Activated naive CD4-positive, alpha-beta T cell treated with anti-CD3 and anti-CD28 coated beads, Interleukin-2, amount 10 ng/mL, durations not matched to agents 5 hours and 36 hours (primary cell): ENCODE results near the gene PCDHB9. TPM values are rescaled to one million over a fixed set of nuclear protein-coding genes. Genes with fewer than 3 reads are reported as not detected.

Source experiments
- total RNA-seq, 2 experiments: library from RNA; stranded (reverse); gene quantifications; one replicate each; pipeline ENCODE4 v1.2.3, GENCODE V29; 2021

The PCDHB9 gene
- not detected for total RNA-seq

GRCh38 chr5:141186897-141187512 is at the start of gene PCDHB9:
Gene PCDHB9 (plus strand): TSS chr5:141187161. CDS start chr5:141187319, 158 bp downstream.

GRCh38 chr5:141149812-141150211 is 37.1 kb upstream of the PCDHB9 start, which contains the start of gene PCDHB6:
Gene PCDHB6 (plus strand): TSS chr5:141150057. CDS start chr5:141150258, 201 bp downstream.

GRCh38 chr5:141172381-141173204 is 14.4 kb upstream of the PCDHB9 start, which contains the start of gene PCDHB7:
Gene PCDHB7 (plus strand): TSS chr5:141172644. CDS start chr5:141172836, 192 bp downstream.

GRCh38 chr5:141177577-141178191 is 9.3 kb upstream of the PCDHB9 start, which contains the start of gene PCDHB8:
Gene PCDHB8 (plus strand): TSS chr5:141177790. CDS start chr5:141178035, 245 bp downstream.

GRCh38 chr5:141182248-141182647 is 4.7 kb upstream of the PCDHB9 start, which contains the start of gene PCDHB16:
Gene PCDHB16 (plus strand): TSS chr5:141182387. CDS start chr5:141182560, 173 bp downstream.

GRCh38 chr5:141192110-141192725 is 5.3 kb downstream of the PCDHB9 start, which contains the start of gene PCDHB10:
Gene PCDHB10 (plus strand): TSS chr5:141192353. CDS start chr5:141192553, 200 bp downstream.

GRCh38 chr5:141199359-141200235 is 12.6 kb downstream of the PCDHB9 start, which contains the start of gene PCDHB11:
Gene PCDHB11 (plus strand): TSS chr5:141199627. CDS start chr5:141199775, 148 bp downstream.

GRCh38 chr5:141208478-141208877 is 21.5 kb downstream of the PCDHB9 start, which contains the start of gene PCDHB12:
Gene PCDHB12 (plus strand): TSS chr5:141208719. CDS start chr5:141208908, 189 bp downstream.

GRCh38 chr5:141213656-141214339 is 26.8 kb downstream of the PCDHB9 start, which contains the start of gene PCDHB13:
Gene PCDHB13 (plus strand): TSS chr5:141213919. CDS start chr5:141214124, 205 bp downstream.

GRCh38 chr5:141223112-141223783 is 36.3 kb downstream of the PCDHB9 start, which contains the start of gene PCDHB14:
Gene PCDHB14 (plus strand): TSS chr5:141223343. CDS start chr5:141223506, 163 bp downstream.

Other genes starting within 250 kb of the PCDHB9 start
- gene PCDHAC2, start 220.7 kb upstream of the PCDHB9 start, total RNA-seq: not detected
- not detected for gene PCDHB1, start 135.8 kb upstream of the PCDHB9 start, total RNA-seq
- under 1 TPM; 0.05 to 0.17 TPM for gene PCDHB2, start 92.5 kb upstream of the PCDHB9 start, total RNA-seq
- gene PCDHB3, start 86.7 kb upstream of the PCDHB9 start, total RNA-seq: not detected
- gene PCDHB4, start 65.3 kb upstream of the PCDHB9 start, total RNA-seq: not detected
- not detected for gene PCDHB5, start 52.0 kb upstream of the PCDHB9 start, total RNA-seq
- not detected for gene PCDHB6, start 37.1 kb upstream of the PCDHB9 start, total RNA-seq
- gene PCDHB7, start 14.5 kb upstream of the PCDHB9 start, total RNA-seq: not detected
- not detected for gene PCDHB8, start 9.4 kb upstream of the PCDHB9 start, total RNA-seq
- gene PCDHB16, start 4.8 kb upstream of the PCDHB9 start, total RNA-seq: not detected
- not detected for gene PCDHB10, start 5.2 kb downstream of the PCDHB9 start, total RNA-seq
- gene PCDHB11, start 12.5 kb downstream of the PCDHB9 start, total RNA-seq: not detected
- not detected for gene PCDHB12, start 21.6 kb downstream of the PCDHB9 start, total RNA-seq
- not detected for gene PCDHB13, start 26.8 kb downstream of the PCDHB9 start, total RNA-seq
- not detected for gene PCDHB14, start 36.2 kb downstream of the PCDHB9 start, total RNA-seq
- gene PCDHB15, start 58.2 kb downstream of the PCDHB9 start, total RNA-seq: not detected
- 1 to 10 TPM in 1 of 2 experiments, under 1 TPM in 1; 0.45 to 1.1 TPM for gene SLC25A2, start 116.9 kb downstream of the PCDHB9 start, total RNA-seq
- 10 to 100 TPM; 73.2 to 73.7 TPM for gene TAF7, start 133.6 kb downstream of the PCDHB9 start, total RNA-seq
- gene PCDHGA1, start 143.4 kb downstream of the PCDHB9 start, total RNA-seq: not detected
- not detected for gene PCDHGA2, start 151.6 kb downstream of the PCDHB9 start, total RNA-seq
- not detected for gene PCDHGA3, start 156.7 kb downstream of the PCDHB9 start, total RNA-seq
- not detected for gene PCDHGB1, start 162.9 kb downstream of the PCDHB9 start, total RNA-seq
- under 1 TPM; 0.10 to 0.14 TPM for gene PCDHGA4, start 167.9 kb downstream of the PCDHB9 start, total RNA-seq
- gene PCDHGB2, start 172.8 kb downstream of the PCDHB9 start, total RNA-seq: under 1 TPM in 1 of 2 experiments, not detected in 1; 0.12 TPM
- not detected for gene PCDHGA5, start 177.0 kb downstream of the PCDHB9 start, total RNA-seq
- under 1 TPM; 0.10 to 0.14 TPM for gene PCDHGB3, start 183.1 kb downstream of the PCDHB9 start, total RNA-seq
- gene PCDHGA6, start 186.7 kb downstream of the PCDHB9 start, total RNA-seq: under 1 TPM; 0.10 to 0.12 TPM
- gene PCDHGA7, start 195.6 kb downstream of the PCDHB9 start, total RNA-seq: not detected
- gene PCDHGB4, start 200.5 kb downstream of the PCDHB9 start, total RNA-seq: not detected
- gene PCDHGA8, start 205.5 kb downstream of the PCDHB9 start, total RNA-seq: under 1 TPM in 1 of 2 experiments, not detected in 1; 0.05 TPM
- gene PCDHGB5, start 210.8 kb downstream of the PCDHB9 start, total RNA-seq: under 1 TPM in 1 of 2 experiments, not detected in 1; 0.08 TPM
- under 1 TPM in 1 of 2 experiments, not detected in 1; 0.08 TPM for gene PCDHGA9, start 215.6 kb downstream of the PCDHB9 start, total RNA-seq
- under 1 TPM in 1 of 2 experiments, not detected in 1; 0.05 TPM for gene PCDHGB6, start 220.9 kb downstream of the PCDHB9 start, total RNA-seq
- under 1 TPM; 0.05 TPM for gene PCDHGA10, start 225.8 kb downstream of the PCDHB9 start, total RNA-seq
- under 1 TPM in 1 of 2 experiments, not detected in 1; 0.08 TPM for gene PCDHGB7, start 230.5 kb downstream of the PCDHB9 start, total RNA-seq
- under 1 TPM in 1 of 2 experiments, not detected in 1; 0.05 TPM for gene PCDHGA11, start 233.9 kb downstream of the PCDHB9 start, total RNA-seq
- gene PCDHGA12, start 243.3 kb downstream of the PCDHB9 start, total RNA-seq: not detected